ENCODE measurements around the gene SLC43A2.

Gene SLC43A2

DNA sequence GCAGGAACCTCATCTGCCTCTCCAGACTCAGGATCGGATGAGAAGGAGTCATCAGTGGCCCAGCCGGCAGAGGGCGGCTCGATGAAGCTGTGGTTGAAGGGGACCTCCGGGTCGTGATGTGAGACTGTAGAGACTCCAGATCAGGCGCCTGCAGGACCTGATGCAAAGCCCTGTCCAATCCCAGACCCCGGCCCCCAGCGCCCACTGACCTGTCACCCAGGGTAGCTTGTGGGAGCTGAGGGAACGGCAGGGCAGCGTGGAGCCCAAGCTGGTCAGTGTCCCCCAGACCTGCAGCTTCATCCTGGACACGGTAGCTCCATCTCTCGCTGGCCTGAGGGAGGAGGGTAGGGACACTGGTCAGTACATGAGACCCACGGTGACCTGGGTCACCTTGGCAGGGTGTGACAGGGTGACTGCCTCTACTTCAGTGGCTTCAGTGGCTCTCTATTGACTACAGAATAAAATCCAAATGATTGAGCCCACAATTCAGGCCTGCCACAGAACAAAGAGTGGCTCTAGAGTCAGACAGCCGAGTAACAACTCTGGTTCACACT lies 8.2 kb upstream of the SLC43A2 start:
- Histone ChIP-seq H3K27ac (ENCODE audit: extremely low read depth, low read depth, low read length) (no peak overlapping the region), H3K4me1 (ENCODE audit: control insufficient read depth, insufficient read depth, low read length) (no peaks in the 10 kb centered on the region), H3K9me3 (ENCODE audit: control insufficient read depth, insufficient read depth, low read depth, low read length) (no peaks in the 10 kb centered on the region), H3K36me3 (ENCODE audit: control insufficient read depth in 2 of 2, insufficient read depth in 1 of 2, low read length in 2 of 2) (no peaks in the 10 kb centered on the region), H3K4me3 (ENCODE audit: low read depth, low read length) (no peak overlapping the region)
- no peak for TF ChIP-seq ZNF292 (tag by site-specific recombination; IDR thresholded peaks at IDR 0.05; ENCODE audit: borderline replicate concordance, low read depth)
- no peak for TF ChIP-seq ZXDB (tag by site-specific recombination; IDR thresholded peaks at IDR 0.05)
- no peak for TF ChIP-seq ZNF423 (tag by site-specific recombination; IDR thresholded peaks at IDR 0.05)
- no peak for TF ChIP-seq ZBTB7A (tag by site-specific recombination; IDR thresholded peaks at IDR 0.05; ENCODE audit: low read depth)
- no peak for TF ChIP-seq ZNF174 (tag by site-specific recombination; IDR thresholded peaks at IDR 0.05)
- CTCF ChIA-PET, result interaction anchor here (1.1 to 2.0 kb wide), 3 partner anchors 8 to 63 kb away, joined by 7 to 15 read pairs (median 7); partner anchors contain the start of gene SLC43A2
- POLR2A ChIA-PET, result no interaction called here

DNA sequence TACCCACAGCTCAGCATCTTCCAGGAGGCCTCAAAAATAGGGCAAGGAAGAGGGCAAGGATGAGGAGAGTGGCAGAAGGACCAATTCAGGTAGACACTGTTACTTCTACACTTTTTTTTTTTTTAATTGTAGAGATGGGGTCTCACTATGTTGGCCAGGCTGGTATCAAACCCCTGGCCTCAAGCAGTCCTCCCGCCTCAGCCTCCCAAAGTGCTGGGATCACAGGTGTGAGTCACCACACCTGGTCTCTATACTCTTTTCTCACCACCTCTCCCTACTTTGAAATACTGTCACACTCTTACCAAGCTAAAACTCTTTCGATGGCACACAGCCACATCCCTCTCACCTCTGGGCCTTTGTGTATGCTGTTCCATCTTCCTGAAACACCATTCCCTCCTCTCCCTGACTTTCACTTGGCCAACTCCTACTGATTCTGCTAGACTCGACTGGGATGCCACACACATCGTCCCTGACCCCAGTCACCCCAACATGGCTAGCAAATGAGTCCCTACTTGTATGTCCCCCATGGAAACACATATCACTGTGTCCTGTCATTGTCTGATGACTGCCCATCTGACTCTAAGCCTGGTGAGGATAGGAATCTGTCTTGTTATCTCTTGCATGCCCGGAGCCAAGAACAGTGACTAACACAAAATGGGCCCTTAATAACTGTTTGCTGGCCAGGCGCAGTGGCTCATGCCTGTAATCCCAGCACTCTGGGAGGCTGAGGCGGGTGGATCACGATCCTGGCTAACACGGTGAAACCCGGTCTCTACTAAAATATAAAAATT lies 7.2 kb upstream of the SLC43A2 start:
- Histone ChIP-seq H3K36me3 (ENCODE audit: control insufficient read depth in 2 of 2, insufficient read depth in 1 of 2, low read length in 2 of 2) (no peaks in the 10 kb centered on the region), H3K4me1 (ENCODE audit: control insufficient read depth, insufficient read depth, low read length) (no peaks in the 10 kb centered on the region), H3K4me3 (ENCODE audit: low read depth, low read length) (no peak overlapping the region), H3K27ac (ENCODE audit: extremely low read depth, low read depth, low read length) (no peak overlapping the region), H3K9me3 (ENCODE audit: control insufficient read depth, insufficient read depth, low read depth, low read length) (no peaks in the 10 kb centered on the region)
- TF ChIP-seq ZNF121 (tag by site-specific recombination; IDR thresholded peaks at IDR 0.05), result peak; percentile 88
- TF ChIP-seq ZNF202 (tag by site-specific recombination; IDR thresholded peaks at IDR 0.05; ENCODE audit: borderline replicate concordance), result no peak
- ChIA-PET CTCF (interaction anchor here (0.6 to 2.0 kb wide), 4 partner anchors 9 to 62 kb away, joined by 3 to 15 read pairs (median 3); partner anchors contain the start of gene RILP), POLR2A (no interaction called here)

DNA sequence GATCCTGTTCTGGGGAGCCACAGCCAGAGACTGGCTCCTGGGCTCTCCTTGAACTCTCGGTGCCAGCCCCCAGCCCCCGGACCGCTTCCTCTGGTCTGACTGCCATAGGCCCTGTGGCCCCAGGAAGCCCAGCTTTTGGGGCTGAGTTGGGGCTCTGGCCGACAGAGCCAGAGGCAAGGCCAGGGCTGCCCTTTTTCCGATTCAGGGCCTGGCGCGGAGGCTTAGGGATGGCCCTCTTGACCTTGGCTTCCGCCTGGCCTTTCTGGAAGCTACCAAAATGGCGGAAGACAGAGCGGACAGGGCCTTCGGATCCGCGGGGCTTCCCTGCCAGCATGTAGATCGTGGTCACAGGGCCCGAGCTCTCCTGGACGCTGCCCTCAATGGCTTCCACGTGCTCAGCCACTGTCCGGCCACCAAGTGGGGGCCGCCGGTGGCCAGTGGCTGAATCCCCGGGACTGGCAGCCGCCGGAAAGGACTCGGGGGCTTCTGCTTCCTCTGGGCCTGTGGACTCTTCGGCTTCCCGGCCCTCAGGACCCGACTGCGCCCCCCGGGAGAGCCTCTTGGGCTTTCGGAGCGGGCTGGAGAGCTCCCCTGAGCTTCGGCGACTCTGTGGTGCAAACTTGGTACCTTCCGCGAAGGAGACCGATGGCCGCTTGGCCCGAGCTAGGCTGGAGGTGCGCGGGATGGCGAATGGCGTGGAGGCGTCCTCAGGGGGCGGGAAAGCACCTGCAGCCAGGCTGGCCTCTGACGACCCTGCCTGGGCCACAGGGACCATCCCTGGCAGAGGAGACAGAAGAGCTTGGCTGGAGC lies 6.4 kb upstream of the SLC43A2 start:
- ChIA-PET CTCF (interaction anchor here (0.6 to 1.5 kb wide), 3 partner anchors 9 to 28 kb away, joined by 3 read pairs; partner anchors contain the start of gene RILP), POLR2A (no interaction called here)
- H3K9me3 ChIP-seq (ENCODE audit: control insufficient read depth, insufficient read depth, low read depth, low read length), result no peaks in the 10 kb centered on the region
- no peak overlapping the region for H3K4me3 ChIP-seq (ENCODE audit: low read depth, low read length)
- H3K36me3 ChIP-seq (ENCODE audit: control insufficient read depth in 2 of 2, insufficient read depth in 1 of 2, low read length in 2 of 2), result no peaks in the 10 kb centered on the region
- no peaks in the 10 kb centered on the region for H3K4me1 ChIP-seq (ENCODE audit: control insufficient read depth, insufficient read depth, low read length)
- no peak overlapping the region for H3K27ac ChIP-seq (ENCODE audit: extremely low read depth, low read depth, low read length)
- TF ChIP-seq, protein P1, sequence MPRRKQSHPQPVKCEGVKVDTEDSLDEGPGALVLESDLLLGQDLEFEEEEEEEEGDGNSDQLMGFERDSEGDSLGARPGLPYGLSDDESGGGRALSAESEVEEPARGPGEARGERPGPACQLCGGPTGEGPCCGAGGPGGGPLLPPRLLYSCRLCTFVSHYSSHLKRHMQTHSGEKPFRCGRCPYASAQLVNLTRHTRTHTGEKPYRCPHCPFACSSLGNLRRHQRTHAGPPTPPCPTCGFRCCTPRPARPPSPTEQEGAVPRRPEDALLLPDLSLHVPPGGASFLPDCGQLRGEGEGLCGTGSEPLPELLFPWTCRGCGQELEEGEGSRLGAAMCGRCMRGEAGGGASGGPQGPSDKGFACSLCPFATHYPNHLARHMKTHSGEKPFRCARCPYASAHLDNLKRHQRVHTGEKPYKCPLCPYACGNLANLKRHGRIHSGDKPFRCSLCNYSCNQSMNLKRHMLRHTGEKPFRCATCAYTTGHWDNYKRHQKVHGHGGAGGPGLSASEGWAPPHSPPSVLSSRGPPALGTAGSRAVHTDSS (tag by site-specific recombination; IDR thresholded peaks at IDR 0.05), result no peak
- TF ChIP-seq, protein P2, sequence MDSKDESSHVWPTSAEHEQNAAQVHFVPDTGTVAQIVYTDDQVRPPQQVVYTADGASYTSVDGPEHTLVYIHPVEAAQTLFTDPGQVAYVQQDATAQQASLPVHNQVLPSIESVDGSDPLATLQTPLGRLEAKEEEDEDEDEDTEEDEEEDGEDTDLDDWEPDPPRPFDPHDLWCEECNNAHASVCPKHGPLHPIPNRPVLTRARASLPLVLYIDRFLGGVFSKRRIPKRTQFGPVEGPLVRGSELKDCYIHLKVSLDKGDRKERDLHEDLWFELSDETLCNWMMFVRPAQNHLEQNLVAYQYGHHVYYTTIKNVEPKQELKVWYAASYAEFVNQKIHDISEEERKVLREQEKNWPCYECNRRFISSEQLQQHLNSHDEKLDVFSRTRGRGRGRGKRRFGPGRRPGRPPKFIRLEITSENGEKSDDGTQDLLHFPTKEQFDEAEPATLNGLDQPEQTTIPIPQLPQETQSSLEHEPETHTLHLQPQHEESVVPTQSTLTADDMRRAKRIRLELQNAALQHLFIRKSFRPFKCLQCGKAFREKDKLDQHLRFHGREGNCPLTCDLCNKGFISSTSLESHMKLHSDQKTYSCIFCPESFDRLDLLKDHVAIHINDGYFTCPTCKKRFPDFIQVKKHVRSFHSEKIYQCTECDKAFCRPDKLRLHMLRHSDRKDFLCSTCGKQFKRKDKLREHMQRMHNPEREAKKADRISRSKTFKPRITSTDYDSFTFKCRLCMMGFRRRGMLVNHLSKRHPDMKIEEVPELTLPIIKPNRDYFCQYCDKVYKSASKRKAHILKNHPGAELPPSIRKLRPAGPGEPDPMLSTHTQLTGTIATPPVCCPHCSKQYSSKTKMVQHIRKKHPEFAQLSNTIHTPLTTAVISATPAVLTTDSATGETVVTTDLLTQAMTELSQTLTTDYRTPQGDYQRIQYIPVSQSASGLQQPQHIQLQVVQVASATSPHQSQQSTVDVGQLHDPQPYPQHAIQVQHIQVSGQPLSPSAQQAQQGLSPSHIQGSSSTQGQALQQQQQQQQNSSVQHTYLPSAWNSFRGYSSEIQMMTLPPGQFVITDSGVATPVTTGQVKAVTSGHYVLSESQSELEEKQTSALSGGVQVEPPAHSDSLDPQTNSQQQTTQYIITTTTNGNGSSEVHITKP (tag by site-specific recombination; IDR thresholded peaks at IDR 0.05), result no peak
- TF ChIP-seq YY2 (tag by site-specific recombination; IDR thresholded peaks at IDR 0.05), result no peak
- no peak for TF ChIP-seq ZNF791 (tag by site-specific recombination; IDR thresholded peaks at IDR 0.05)
- TF ChIP-seq ZNF558 (tag by site-specific recombination; IDR thresholded peaks at IDR 0.05), result no peak
- TF ChIP-seq, protein P3, sequence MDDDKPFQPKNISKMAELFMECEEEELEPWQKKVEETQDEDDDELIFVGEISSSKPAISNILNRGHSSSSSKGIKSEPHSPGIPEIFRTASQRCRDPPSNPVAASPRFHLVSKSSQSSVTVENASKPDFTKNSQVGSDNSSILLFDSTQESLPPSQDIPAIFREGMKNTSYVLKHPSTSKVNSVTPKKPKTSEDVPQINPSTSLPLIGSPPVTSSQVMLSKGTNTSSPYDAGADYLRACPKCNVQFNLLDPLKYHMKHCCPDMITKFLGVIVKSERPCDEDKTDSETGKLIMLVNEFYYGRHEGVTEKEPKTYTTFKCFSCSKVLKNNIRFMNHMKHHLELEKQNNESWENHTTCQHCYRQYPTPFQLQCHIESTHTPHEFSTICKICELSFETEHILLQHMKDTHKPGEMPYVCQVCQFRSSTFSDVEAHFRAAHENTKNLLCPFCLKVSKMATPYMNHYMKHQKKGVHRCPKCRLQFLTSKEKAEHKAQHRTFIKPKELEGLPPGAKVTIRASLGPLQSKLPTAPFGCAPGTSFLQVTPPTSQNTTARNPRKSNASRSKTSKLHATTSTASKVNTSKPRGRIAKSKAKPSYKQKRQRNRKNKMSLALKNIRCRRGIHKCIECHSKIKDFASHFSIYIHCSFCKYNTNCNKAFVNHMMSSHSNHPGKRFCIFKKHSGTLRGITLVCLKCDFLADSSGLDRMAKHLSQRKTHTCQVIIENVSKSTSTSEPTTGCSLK (tag by site-specific recombination; IDR thresholded peaks at IDR 0.05), result no peak
- TF ChIP-seq, protein P4, sequence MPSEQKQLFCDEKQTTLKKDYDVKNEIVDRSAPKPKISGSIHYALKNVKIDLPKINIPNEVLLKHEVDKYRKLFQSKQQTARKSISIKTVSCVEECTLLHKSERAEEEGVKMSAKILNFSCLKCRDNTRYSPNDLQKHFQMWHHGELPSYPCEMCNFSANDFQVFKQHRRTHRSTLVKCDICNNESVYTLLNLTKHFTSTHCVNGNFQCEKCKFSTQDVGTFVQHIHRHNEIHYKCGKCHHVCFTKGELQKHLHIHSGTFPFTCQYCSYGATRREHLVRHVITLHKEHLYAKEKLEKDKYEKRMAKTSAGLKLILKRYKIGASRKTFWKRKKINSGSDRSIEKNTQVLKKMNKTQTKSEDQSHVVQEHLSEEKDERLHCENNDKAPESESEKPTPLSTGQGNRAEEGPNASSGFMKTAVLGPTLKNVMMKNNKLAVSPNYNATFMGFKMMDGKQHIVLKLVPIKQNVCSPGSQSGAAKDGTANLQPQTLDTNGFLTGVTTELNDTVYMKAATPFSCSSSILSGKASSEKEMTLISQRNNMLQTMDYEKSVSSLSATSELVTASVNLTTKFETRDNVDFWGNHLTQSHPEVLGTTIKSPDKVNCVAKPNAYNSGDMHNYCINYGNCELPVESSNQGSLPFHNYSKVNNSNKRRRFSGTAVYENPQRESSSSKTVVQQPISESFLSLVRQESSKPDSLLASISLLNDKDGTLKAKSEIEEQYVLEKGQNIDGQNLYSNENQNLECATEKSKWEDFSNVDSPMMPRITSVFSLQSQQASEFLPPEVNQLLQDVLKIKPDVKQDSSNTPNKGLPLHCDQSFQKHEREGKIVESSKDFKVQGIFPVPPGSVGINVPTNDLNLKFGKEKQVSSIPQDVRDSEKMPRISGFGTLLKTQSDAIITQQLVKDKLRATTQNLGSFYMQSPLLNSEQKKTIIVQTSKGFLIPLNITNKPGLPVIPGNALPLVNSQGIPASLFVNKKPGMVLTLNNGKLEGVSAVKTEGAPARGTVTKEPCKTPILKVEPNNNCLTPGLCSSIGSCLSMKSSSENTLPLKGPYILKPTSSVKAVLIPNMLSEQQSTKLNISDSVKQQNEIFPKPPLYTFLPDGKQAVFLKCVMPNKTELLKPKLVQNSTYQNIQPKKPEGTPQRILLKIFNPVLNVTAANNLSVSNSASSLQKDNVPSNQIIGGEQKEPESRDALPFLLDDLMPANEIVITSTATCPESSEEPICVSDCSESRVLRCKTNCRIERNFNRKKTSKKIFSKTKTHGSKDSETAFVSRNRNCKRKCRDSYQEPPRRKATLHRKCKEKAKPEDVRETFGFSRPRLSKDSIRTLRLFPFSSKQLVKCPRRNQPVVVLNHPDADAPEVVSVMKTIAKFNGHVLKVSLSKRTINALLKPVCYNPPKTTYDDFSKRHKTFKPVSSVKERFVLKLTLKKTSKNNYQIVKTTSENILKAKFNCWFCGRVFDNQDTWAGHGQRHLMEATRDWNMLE (tag by site-specific recombination; conservative IDR thresholded peaks at IDR 0.05; ENCODE audit: low read depth), result no peak
- TF ChIP-seq KLF9 (tag by site-specific recombination; IDR thresholded peaks at IDR 0.05; ENCODE audit: low read depth), result no peak
